Prostate gland (tissue), 2 donors: Measurements from ENCODE around the gene IDH3B. TPM values are rescaled to one million over a fixed set of nuclear protein-coding genes. Genes with fewer than 3 reads are reported as not detected.
A peak's percentile ranks its signal among the peaks of the same experiment; 100 is the strongest.
"Not testable (repeated sequence)": the region's sequence is repeated elsewhere in the genome, so short reads cannot be mapped to it uniquely, and the experiment has no call there.

Experiments
- DNase-seq: peaks from one replicate; pipeline ENCODE4 v3.0.0-alpha.2; 2019; ENCODE audit warnings: low spot score
- H3K27ac ChIP-seq, 2 donors: fragments of 200-600 bp; sonication (generic); 2 replicates each; pipeline ENCODE4 v1.5.1; 2017 to 2019
- H3K27me3 ChIP-seq: fragments of 200-600 bp; sonication (generic); replicated peaks from 2 replicates; pipeline ENCODE4 v1.5.1; 2019; ENCODE audit not compliant: insufficient read depth
- H3K36me3 ChIP-seq, 2 donors: fragments of 200-600 bp; sonication (generic); 1 replicate in 1 of 2; 2 replicates in 1 of 2; pipeline versions ENCODE4 v1.5.1 to v1.8.1; 2017 to 2019
- H3K4me1 ChIP-seq: fragments of 200-600 bp; sonication (generic); replicated peaks from 2 replicates; pipeline ENCODE4 v1.5.1; 2019
- H3K4me3 ChIP-seq, 2 donors: fragments of 200-600 bp; sonication (generic); 2 replicates each; pipeline ENCODE4 v1.5.1; 2017 to 2019
- H3K9me3 ChIP-seq: fragments of 200-600 bp; sonication (generic); 2 replicates; pipeline ENCODE4 v1.5.1; 2017
- POLR2A ChIP-seq: fragments of 450-650 bp; IDR thresholded peaks from one replicate; pipeline ENCODE4 v1.6.1; 2016; ENCODE audit warnings: antibody characterized with exemption, mild to moderate bottlenecking
- POLR2AphosphoS5 ChIP-seq: sonication (generic); formaldehyde crosslinking; IDR thresholded peaks from one replicate; pipeline ENCODE4 v1.6.1; 2017; ENCODE audit warnings: antibody characterized with exemption
- WGBS: methylation state at CpG from one replicate; pipeline ENCODE4 v1.1.5; 2018; 5-methylcytosine and 5-hydroxymethylcytosine counted together
- intact Hi-C: fragments of 100-400 bp; cut with DNase I; formaldehyde crosslinking; loops from one replicate; pipeline ENCODE4 v1.14.2; 2022
- total RNA-seq, 2 donors: library from RNA; depleted of rRNA; stranded (reverse); fragments of >200 nt; gene quantifications; one replicate each; pipeline ENCODE4 v1.1.0, GENCODE V29; 2016
- TF ChIP-seq, protein P1 (sequence below), 4 experiments: fragments of 200-600 bp in 2 of 4; fragments of 450-650 bp in 2 of 4; sonication (generic) in 2 of 4; IDR thresholded peaks; 1 replicate in 3 of 4; 2 replicates in 1 of 4; pipeline ENCODE4 v1.5.1; 2016 to 2019; ENCODE audit warnings: antibody characterized with exemption in 4 of 4, mild to moderate bottlenecking in 2 of 4, moderate library complexity in 2 of 4

Gene IDH3B
- total RNA-seq, 2 donors from 2014 or later = 132 to 141 TPM

GRCh38 chr20:2698912-2699311, 34.9 kb upstream of the IDH3B start:
- no peaks in the 10 kb centered on the region for H3K9me3 ChIP-seq
- 76% methylated on average over 4 of the region's 4 CpGs for WGBS
- intact Hi-C loops = loop anchor here (10.0 kb wide), 1 partner anchor 146 kb away; the partner anchor contains the start of genes PCED1A and VPS16
- no peaks in the 10 kb centered on the region for H3K36me3 ChIP-seq
- peak; percentile 1 for DNase-seq
- no peak for TF ChIP-seq POLR2AphosphoS5
- TF ChIP-seq, protein P1, sequence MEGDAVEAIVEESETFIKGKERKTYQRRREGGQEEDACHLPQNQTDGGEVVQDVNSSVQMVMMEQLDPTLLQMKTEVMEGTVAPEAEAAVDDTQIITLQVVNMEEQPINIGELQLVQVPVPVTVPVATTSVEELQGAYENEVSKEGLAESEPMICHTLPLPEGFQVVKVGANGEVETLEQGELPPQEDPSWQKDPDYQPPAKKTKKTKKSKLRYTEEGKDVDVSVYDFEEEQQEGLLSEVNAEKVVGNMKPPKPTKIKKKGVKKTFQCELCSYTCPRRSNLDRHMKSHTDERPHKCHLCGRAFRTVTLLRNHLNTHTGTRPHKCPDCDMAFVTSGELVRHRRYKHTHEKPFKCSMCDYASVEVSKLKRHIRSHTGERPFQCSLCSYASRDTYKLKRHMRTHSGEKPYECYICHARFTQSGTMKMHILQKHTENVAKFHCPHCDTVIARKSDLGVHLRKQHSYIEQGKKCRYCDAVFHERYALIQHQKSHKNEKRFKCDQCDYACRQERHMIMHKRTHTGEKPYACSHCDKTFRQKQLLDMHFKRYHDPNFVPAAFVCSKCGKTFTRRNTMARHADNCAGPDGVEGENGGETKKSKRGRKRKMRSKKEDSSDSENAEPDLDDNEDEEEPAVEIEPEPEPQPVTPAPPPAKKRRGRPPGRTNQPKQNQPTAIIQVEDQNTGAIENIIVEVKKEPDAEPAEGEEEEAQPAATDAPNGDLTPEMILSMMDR (IDR thresholded peaks at IDR 0.05) = no peak
- TF ChIP-seq POLR2A = no peak
- H3K27me3 ChIP-seq = no peaks in the 10 kb centered on the region
- no peaks in the 10 kb centered on the region for H3K4me1 ChIP-seq
- H3K27ac ChIP-seq = no peak overlapping the region
- no peak overlapping the region for H3K4me3 ChIP-seq

DNA sequence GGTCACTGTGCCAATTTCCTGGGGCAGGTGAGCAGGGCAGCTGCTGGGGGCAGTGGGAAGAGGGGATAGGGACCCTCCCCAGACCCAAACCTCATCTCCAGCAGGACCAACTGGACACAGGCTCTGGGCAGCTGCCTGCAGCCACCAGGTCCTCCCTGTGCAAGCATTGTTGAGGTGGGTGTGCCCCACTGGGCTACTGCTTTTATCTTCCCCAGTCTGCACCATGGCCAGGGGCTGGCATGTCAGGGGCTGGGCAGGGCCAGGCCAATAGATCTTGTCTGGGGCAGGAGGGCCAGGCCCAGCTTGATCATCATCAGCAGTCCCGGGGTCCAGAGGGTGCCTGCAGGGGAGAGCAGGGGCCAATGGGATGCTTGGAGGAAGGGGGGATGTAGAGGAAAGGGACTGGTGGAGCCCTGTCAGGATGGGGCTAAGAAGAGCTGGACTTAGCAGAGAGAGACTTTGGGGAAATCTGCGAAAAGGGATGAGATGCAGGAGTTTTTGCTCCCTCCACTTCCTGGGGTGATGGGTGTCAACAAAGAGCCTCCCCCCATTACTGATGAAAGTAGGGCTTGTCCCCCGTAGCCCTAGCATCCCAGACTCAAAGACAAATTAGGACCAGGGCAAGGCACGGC, 34.3 kb upstream of the IDH3B start:
- Histone ChIP-seq H3K4me3 (no peak overlapping the region), H3K36me3 (no peaks in the 10 kb centered on the region), H3K9me3 (no peaks in the 10 kb centered on the region), H3K4me1 (no peaks in the 10 kb centered on the region), H3K27ac (no peak overlapping the region), H3K27me3 (no peaks in the 10 kb centered on the region)
- DNase-seq = peak; percentile 2
- intact Hi-C loops = loop anchor here (10.0 kb wide), 1 partner anchor 146 kb away; the partner anchor contains the start of genes PCED1A and VPS16
- 79% methylated on average over 4 of the region's 4 CpGs for WGBS
- TF ChIP-seq POLR2A (no peak), POLR2AphosphoS5 (no peak)
- TF ChIP-seq, protein P1 (IDR thresholded peaks at IDR 0.05) = no peak

- Histone ChIP-seq H3K27ac (no peak overlapping the region), H3K4me3 (no peak overlapping the region), H3K9me3 (no peaks in the 10 kb centered on the region), H3K4me1 (no peaks in the 10 kb centered on the region), H3K27me3 (no peaks in the 10 kb centered on the region), H3K36me3 (no peaks in the 10 kb centered on the region)
- peak; percentile 2 for DNase-seq
- WGBS = 63% methylated on average over 3 of the region's 3 CpGs
- TF ChIP-seq, protein P1 (IDR thresholded peaks at IDR 0.05) = no peak
- TF ChIP-seq POLR2AphosphoS5 (no peak), POLR2A (no peak)
- intact Hi-C loops = loop anchor here (10.0 kb wide), 1 partner anchor 147 kb away; the partner anchor contains the start of genes PCED1A and VPS16
Observed at GRCh38 chr20:2697768-2698167, 33.8 kb upstream of the IDH3B start.

DNA sequence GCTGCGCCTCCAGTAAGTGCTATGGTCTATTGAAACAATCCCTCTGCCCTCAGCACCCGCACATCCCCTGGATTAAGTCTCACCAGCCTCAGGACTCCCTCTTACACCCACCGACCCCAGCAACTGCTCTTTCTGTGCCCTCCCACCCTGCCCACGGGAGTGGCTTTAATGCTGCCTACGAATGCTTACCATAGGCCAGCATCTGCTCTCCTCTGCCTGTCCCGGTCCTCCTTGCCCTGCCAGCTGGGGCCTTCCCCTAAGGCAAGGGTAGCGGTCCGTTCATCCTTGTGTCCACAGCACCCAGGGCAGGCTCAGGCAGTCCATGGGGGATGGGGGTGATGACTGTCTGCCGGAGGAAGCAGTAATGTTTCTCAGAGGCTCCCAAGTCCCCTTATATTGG, 32.6 kb upstream of the IDH3B start:
- H3K27ac ChIP-seq = no peak overlapping the region
- peak; percentile 1 for DNase-seq
- TF ChIP-seq POLR2A (no peak), POLR2AphosphoS5 (no peak)
- TF ChIP-seq, protein P1 (IDR thresholded peaks at IDR 0.05) = no peak
- H3K9me3 ChIP-seq = no peaks in the 10 kb centered on the region
- no peaks in the 10 kb centered on the region for H3K27me3 ChIP-seq
- peaks cover 4% of the 10 kb centered on the region for H3K4me1 ChIP-seq
- H3K4me3 ChIP-seq = no peak overlapping the region
- no peaks in the 10 kb centered on the region for H3K36me3 ChIP-seq
- intact Hi-C loops = loop anchor here (10.0 kb wide), 1 partner anchor 148 kb away; the partner anchor contains the start of genes PCED1A and VPS16
- WGBS = 94% methylated on average over 9 of the region's 9 CpGs

DNA sequence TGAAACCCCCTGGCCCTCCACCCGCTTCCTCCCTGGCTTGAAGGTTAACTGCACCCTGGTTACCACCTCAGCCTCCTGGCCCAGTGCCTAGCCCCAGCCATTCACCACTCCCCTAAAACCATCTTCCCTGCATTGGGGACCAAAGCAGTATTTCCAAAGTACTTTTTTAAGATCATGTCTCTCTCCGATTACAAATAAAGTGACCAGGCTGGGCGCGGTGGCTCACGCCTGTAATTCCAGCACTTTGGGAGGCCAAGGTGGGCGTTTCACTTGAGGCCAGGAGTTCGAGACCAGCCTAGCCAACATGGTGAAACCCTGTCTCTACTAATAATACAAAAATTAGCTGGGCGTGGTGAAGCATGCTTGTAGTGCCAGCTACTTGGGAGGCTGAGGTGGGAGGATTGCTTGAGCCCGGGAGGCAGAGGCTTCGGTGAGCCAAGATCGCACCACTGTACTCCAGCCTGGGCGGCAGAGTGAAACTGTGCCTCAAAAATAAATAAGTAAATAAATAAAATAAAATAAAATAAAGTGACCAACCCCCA, 32.0 kb upstream of the IDH3B start:
- not testable (repeated sequence) for H3K27me3 ChIP-seq, H3K36me3 ChIP-seq, H3K4me1 ChIP-seq, H3K4me3 ChIP-seq, H3K9me3 ChIP-seq, H3K27ac ChIP-seq
- peak; percentile 2 for DNase-seq
- intact Hi-C loops = loop anchor here (10.0 kb wide), 1 partner anchor 149 kb away; the partner anchor contains the start of genes PCED1A and VPS16
- WGBS = 97% methylated on average over 12 of the region's 12 CpGs
